G401 (cell line): ENCODE results near the gene AUTS2. TPM values are rescaled to one million over a fixed set of nuclear protein-coding genes. Genes with fewer than 3 reads are reported as not detected.

ENCODE experiments used
- DNase-seq: peaks from one replicate; pipeline ENCODE4 v3.0.0-alpha.2; 2015; ENCODE audit warnings: low spot score
- in situ Hi-C: cut with HindIII; loops from 2 replicates; pipeline ENCODE4 v1.10.0; 2016; ENCODE audit warnings: low sequenced_read_pairs, mixed read lengths
- total RNA-seq: library from RNA; depleted of rRNA; stranded (reverse); fragments of >200 nt; shearing (Covaris generic); gene quantifications from 2 replicates; pipeline ENCODE4 v1.2.3, GENCODE V29; 2014

Gene AUTS2
- total RNA-seq, 1 experiment from 2014 or later: 4.4 TPM

GRCh38 chr7:69620650-69621049 lies 22.4 kb downstream of the AUTS2 start:
- no peak for DNase-seq
- in situ Hi-C loops: no loop called here

- no peak for DNase-seq
- in situ Hi-C loops: no loop called here
Observed at GRCh38 chr7:69622014-69622835, 23.9 kb downstream of the AUTS2 start.

GRCh38 chr7:69622960-69623359 lies 24.7 kb downstream of the AUTS2 start:
- in situ Hi-C loops: no loop called here
- DNase-seq: no peak

GRCh38 chr7:69624435-69625230 lies 26.4 kb downstream of the AUTS2 start:
- no peak for DNase-seq
- in situ Hi-C loops: no loop called here

GRCh38 chr7:69625238-69625637 lies 27.0 kb downstream of the AUTS2 start:
- in situ Hi-C loops: no loop called here
- no peak for DNase-seq

- DNase-seq: no peak
- in situ Hi-C loops: no loop called here
Observed at GRCh38 chr7:69625798-69626197, 27.5 kb downstream of the AUTS2 start.

GRCh38 chr7:69630292-69630691 lies 32.0 kb downstream of the AUTS2 start:
- in situ Hi-C loops: no loop called here

GRCh38 chr7:69631131-69631530 lies 32.9 kb downstream of the AUTS2 start:
- in situ Hi-C loops: no loop called here

More at GRCh38 chr7:69630292-69630691, 32.0 kb downstream of the AUTS2 start:
- DNase-seq: no peak

GRCh38 chr7:69632280-69632679 lies 34.0 kb downstream of the AUTS2 start:
- in situ Hi-C loops: no loop called here
- no peak for DNase-seq

More at GRCh38 chr7:69631131-69631530, 32.9 kb downstream of the AUTS2 start:
- DNase-seq: no peak

GRCh38 chr7:69633122-69633831 lies 35.0 kb downstream of the AUTS2 start:
- no peak for DNase-seq
- in situ Hi-C loops: no loop called here

GRCh38 chr7:69635555-69636185 lies 37.4 kb downstream of the AUTS2 start:
- in situ Hi-C loops: no loop called here
- no peak for DNase-seq

GRCh38 chr7:69638674-69639073 lies 40.4 kb downstream of the AUTS2 start:
- no peak for DNase-seq
- in situ Hi-C loops: no loop called here

- in situ Hi-C loops: no loop called here
- no peak for DNase-seq
Observed at GRCh38 chr7:69640216-69640615, 41.9 kb downstream of the AUTS2 start.

- in situ Hi-C loops: no loop called here
Observed at GRCh38 chr7:69640925-69641594, 42.8 kb downstream of the AUTS2 start.

GRCh38 chr7:69643265-69643664 lies 45.0 kb downstream of the AUTS2 start:
- DNase-seq: no peak
- in situ Hi-C loops: no loop called here

More at GRCh38 chr7:69640925-69641594, 42.8 kb downstream of the AUTS2 start:
- DNase-seq: no peak

GRCh38 chr7:69643708-69644445 lies 45.6 kb downstream of the AUTS2 start:
- no peak for DNase-seq
- in situ Hi-C loops: no loop called here

GRCh38 chr7:69645683-69646082 lies 47.4 kb downstream of the AUTS2 start:
- no peak for DNase-seq
- in situ Hi-C loops: no loop called here

- in situ Hi-C loops: no loop called here
- no peak for DNase-seq
Observed at GRCh38 chr7:69651101-69651590, 52.9 kb downstream of the AUTS2 start.
